K562 (cell line): ENCODE measurements around the gene GEMIN7. TPM values are rescaled to one million over a fixed set of nuclear protein-coding genes. Genes with fewer than 3 reads are reported as not detected.
A peak's percentile ranks its signal among the peaks of the same experiment; 100 is the strongest.

Source experiments
- ATF3 ChIP-seq, 2 experiments: fragments of 450-650 bp in 1 of 2; sonication (generic) in 1 of 2; formaldehyde crosslinking in 1 of 2; IDR thresholded peaks in 1 of 2; conservative IDR thresholded peaks in 1 of 2; 2 replicates each; pipeline versions ENCODE4 v1.6.1 to v1.8.1; 2016 to 2023; ENCODE audit warnings: mild to moderate bottlenecking in 2 of 2, moderate library complexity in 2 of 2, inconsistent platforms in 1 of 2, missing genetic modification reagents in 1 of 2
- CHCHD3 ChIP-seq: fragments of 250-450 bp; sonication (Bioruptor Pico); IDR thresholded peaks from 2 replicates; pipeline ENCODE4 v2.1.2; 2022; ENCODE audit warnings: mild to moderate bottlenecking
- CHD2 ChIP-seq: IDR thresholded peaks from 2 replicates; pipeline ENCODE4 v1.6.1; 2011; ENCODE audit warnings: low read depth, low read length
- CREB1 ChIP-seq, 2 experiments: sonication (generic) in 1 of 2; formaldehyde crosslinking in 1 of 2; IDR thresholded peaks; 2 replicates each; pipeline versions ENCODE4 v1.6.1 to v1.8.0; 2012 to 2022; ENCODE audit warnings: inconsistent platforms in 1 of 2, mild to moderate bottlenecking in 1 of 2, missing genetic modification reagents in 1 of 2, moderate library complexity in 1 of 2
- CREM ChIP-seq: IDR thresholded peaks from 2 replicates; pipeline ENCODE4 v1.6.1; 2014; ENCODE audit warnings: antibody characterized with exemption, low read depth
- ELF1 ChIP-seq: fragments of 200-800 bp; sonication (Bioruptor generic); IDR thresholded peaks from 2 replicates; pipeline ENCODE4 v1.6.1; 2016; ENCODE audit warnings: missing genetic modification characterization, missing compliant biosample characterization
- ELF2 ChIP-seq: fragments of 250-450 bp; sonication (Bioruptor Pico); IDR thresholded peaks from 2 replicates; pipeline ENCODE4 v1.5.0; 2021; ENCODE audit warnings: mild to moderate bottlenecking
- FIP1L1 ChIP-seq: fragments of 200-400 bp; formaldehyde crosslinking; IDR thresholded peaks from 2 replicates; pipeline ENCODE4 v1.6.1; 2018; ENCODE audit warnings: mild to moderate bottlenecking, low read depth, low read length; ENCODE audit not compliant: poor library complexity, severe bottlenecking
- GABPA ChIP-seq: fragments of 200-800 bp; sonication (Bioruptor generic); conservative IDR thresholded peaks from 2 replicates; pipeline ENCODE4 v1.6.1; 2016; ENCODE audit warnings: low read depth, missing genetic modification characterization, missing compliant biosample characterization
- HDAC1 ChIP-seq, 2 experiments: fragments of 450-650 bp; IDR thresholded peaks; 2 replicates each; pipeline ENCODE4 v1.6.1; 2016 to 2017; ENCODE audit warnings: inconsistent platforms in 1 of 2, mild to moderate bottlenecking in 1 of 2, moderate library complexity in 1 of 2
- HMGXB4 ChIP-seq: sonication (generic); formaldehyde crosslinking; IDR thresholded peaks from 2 replicates; pipeline ENCODE4 v1.8.1; 2023; ENCODE audit warnings: mild to moderate bottlenecking, missing genetic modification reagents
- L3MBTL2 ChIP-seq: fragments of 450-650 bp; IDR thresholded peaks from 2 replicates; pipeline ENCODE4 v1.6.1; 2016; ENCODE audit warnings: mild to moderate bottlenecking, moderate library complexity
- MYNN ChIP-seq, 2 experiments: sonication (generic); formaldehyde crosslinking in 1 of 2; IDR thresholded peaks; 2 replicates each; pipeline versions ENCODE4 v1.5.0 to v1.6.1; 2016 to 2020; ENCODE audit warnings: antibody characterized with exemption in 1 of 2, missing genetic modification reagents in 1 of 2
- NKRF ChIP-seq: fragments of 450-650 bp; IDR thresholded peaks from 2 replicates; pipeline ENCODE4 v1.6.1; 2016; ENCODE audit warnings: borderline replicate concordance
- PHF21A ChIP-seq: fragments of 450-650 bp; IDR thresholded peaks from 2 replicates; pipeline ENCODE4 v1.6.1; 2017; ENCODE audit warnings: low read depth, borderline replicate concordance
- PTRF ChIP-seq: fragments of 450-650 bp; IDR thresholded peaks from 2 replicates; pipeline ENCODE4 v1.6.1; 2016; ENCODE audit warnings: mild to moderate bottlenecking, missing genetic modification characterization, missing compliant biosample characterization
- RFX1 ChIP-seq: fragments of 450-650 bp; IDR thresholded peaks from 2 replicates; pipeline ENCODE4 v1.6.1; 2016; ENCODE audit warnings: mild to moderate bottlenecking, moderate library complexity
- SIN3A ChIP-seq, 2 experiments: fragments of 150-350 bp in 1 of 2; IDR thresholded peaks; 2 replicates each; pipeline ENCODE4 v1.6.1; 2011 to 2016; ENCODE audit warnings: borderline replicate concordance in 2 of 2, low read depth in 2 of 2, low read length in 2 of 2, mild to moderate bottlenecking in 2 of 2, moderate library complexity in 2 of 2; ENCODE audit not compliant: control insufficient read depth in 1 of 2
- SNIP1 ChIP-seq: fragments of 450-650 bp; IDR thresholded peaks from 2 replicates; pipeline ENCODE4 v1.7.1; 2017; ENCODE audit warnings: low read depth, mild to moderate bottlenecking
- TBP ChIP-seq: optimal IDR thresholded peaks from 2 replicates; pipeline ENCODE3; 2011; ENCODE audit warnings: low read depth, low read length, improper control_type of control experiment
- polyA plus RNA-seq, 8 experiments: library from polyadenylated mRNA; depleted of rRNA in 4 of 8; stranded (reverse) in 5 of 8; unstranded in 3 of 8; fragments of >200 nt; fragmentation: Nextera tagmentation in 2 of 8; fragmentation: Illumina TruSeq in 1 of 8; extraction: Ambion mirVana in 2 of 8; extraction: Trizol in 1 of 8; gene quantifications; 2 replicates each; pipeline versions ENCODE4 v1.2.1 to v1.2.3, GENCODE V29; 2011 to 2014; ENCODE audit warnings: inconsistent platforms in 1 of 8, missing spikeins in 1 of 8
- total RNA-seq, 7 experiments: library from RNA; depleted of rRNA in 6 of 7; stranded (reverse); fragments of >200 nt in 6 of 7; fragmentation: Illumina TruSeq in 2 of 7; extraction: Trizol in 2 of 7; gene quantifications; 2 replicates each; pipeline versions ENCODE4 v1.2.1 to v1.2.3, GENCODE V29; 2011 to 2021; ENCODE audit warnings: low replicate concordance in 1 of 7

The GEMIN7 gene
- total and polyA plus RNA-seq, 9 of the 15 experiments (the other 6 are each of a cell fraction or from before 2014, with no cell fraction given), result 23.1 to 124 (median 54.9) TPM

- TF ChIP-seq SNIP1 (no peak), CHD2 (no peak; the same call in 1 of the 2 replicates), ATF3 (IDR thresholded peaks at IDR 0.05) (no peak), ATF3 (CRISPR knock-in tag; conservative IDR thresholded peaks at IDR 0.05) (peak; percentile 71), GABPA (tag) (peak; percentile 65), PTRF (no peak), CREM (peak; percentile 81), HDAC1 (IDR thresholded peaks at IDR 0.05) (peak in 1 of 2 experiments; percentile 89; a peak in 2 of 4 replicates), L3MBTL2 (peak; percentile 83), CHCHD3 (CRISPR knock-in tag) (no peak), ELF2 (CRISPR knock-in tag) (peak; percentile 81), SIN3A (IDR thresholded peaks at IDR 0.05; ENCODE audit: borderline replicate concordance in 2 of 2, control insufficient read depth in 1 of 2, low read depth in 2 of 2, low read length in 2 of 2) (peak in 1 of 2 experiments; percentile 74; a peak in 3 of 4 replicates), PHF21A (peak; percentile 63; the same call in 1 of the 2 replicates), HMGXB4 (CRISPR knock-in tag) (peak; percentile 93), MYNN (IDR thresholded peaks at IDR 0.05) (0 out of 2 replicates have a peak, but pooled peaks have one; percentile 18), MYNN (CRISPR knock-in tag; IDR thresholded peaks at IDR 0.05) (no peak), RFX1 (peak; percentile 89), CREB1 (IDR thresholded peaks at IDR 0.05) (peak; percentile 74), CREB1 (CRISPR knock-in tag; IDR thresholded peaks at IDR 0.05) (peak; percentile 79), ELF1 (tag) (peak; percentile 78), TBP (no peak), FIP1L1 (peak; percentile 41), NKRF (peak; percentile 83; the same call in 1 of the 2 replicates)
Observed at GRCh38 chr19:45092747-45093678, 14.0 kb downstream of the GEMIN7 start, which contains the start of gene PPP1R37 (continued).
